NCI-H1417 (cell line): ENCODE measurements around the gene SAFB.

Experiments
- DNase-seq, 3 experiments: peaks; one replicate each; lab custom pipeline; 2025; lab: John Stamatoyannopoulos, UW

The SAFB gene

GRCh38 chr19:5666921-5667610 is 44.2 kb downstream of the SAFB start:
- no peak for DNase-seq

- no peak for DNase-seq
These were observed 44.9 kb downstream of the SAFB start for GRCh38 chr19:5667751-5668271.

- no peak for DNase-seq
These were observed 46.3 kb downstream of the SAFB start for GRCh38 chr19:5669212-5669611.

- no peak for DNase-seq
These were observed 48.7 kb downstream of the SAFB start for GRCh38 chr19:5671600-5671999.

- no peak for DNase-seq
These were observed 50.0 kb downstream of the SAFB start for GRCh38 chr19:5672708-5673459.

- DNase-seq = no peak
These were observed 50.9 kb downstream of the SAFB start for GRCh38 chr19:5673752-5674151.

- no peak for DNase-seq
These were observed 51.8 kb downstream of the SAFB start for GRCh38 chr19:5674714-5675113.

- DNase-seq = no peak
These were observed 53.4 kb downstream of the SAFB start for GRCh38 chr19:5676105-5676771.

- no peak for DNase-seq
These were observed 53.9 kb downstream of the SAFB start for GRCh38 chr19:5676772-5677105.

GRCh38 chr19:5677136-5677535 is 54.3 kb downstream of the SAFB start:
- no peak for DNase-seq

GRCh38 chr19:5677580-5677979 is 54.7 kb downstream of the SAFB start:
- DNase-seq = no peak

- no peak for DNase-seq
These were observed 55.3 kb downstream of the SAFB start for GRCh38 chr19:5678071-5678718.

- no peak for DNase-seq
These were observed 56.6 kb downstream of the SAFB start for GRCh38 chr19:5679289-5680083.

- DNase-seq = no peak
These were observed 57.2 kb downstream of the SAFB start for GRCh38 chr19:5680084-5680436.

GRCh38 chr19:5680437-5681368 is 57.8 kb downstream of the SAFB start, which contains the start of the genes HSD11B1L and MICOS13:
Gene HSD11B1L, plus strand, starts transcription at chr19:5681027. Its CDS starts 3,806 bp downstream, at chr19:5684833.
Gene MICOS13, minus strand, starts transcription at chr19:5680516. Its CDS starts 30 bp downstream, at chr19:5680486.
- DNase-seq = peak; percentile 94 to 100 (median 100)

- DNase-seq = no peak
These were observed 58.7 kb downstream of the SAFB start for GRCh38 chr19:5681391-5682106.

- no peak for DNase-seq
These were observed 59.2 kb downstream of the SAFB start for GRCh38 chr19:5682107-5682482.

GRCh38 chr19:5683177-5683886 is 60.4 kb downstream of the SAFB start:
- DNase-seq = no peak
